Activated naive CD4-positive, alpha-beta T cell (primary cell): ENCODE data around the gene CHL1.

Experiments used
- DNase-seq, 4 experiments: peaks; one replicate each; lab custom pipeline; 2025; lab: John Stamatoyannopoulos, UW

CHL1 gene

GRCh38 chr3:228442-229182 lies 32.0 kb downstream of the CHL1 start:
- no peak for DNase-seq

GRCh38 chr3:229183-229661 lies 32.7 kb downstream of the CHL1 start:
- no peak for DNase-seq

- DNase-seq, result no peak
These were observed 40.3 kb downstream of the CHL1 start for GRCh38 chr3:236881-237280.

GRCh38 chr3:242602-243355 lies 46.2 kb downstream of the CHL1 start:
- no peak for DNase-seq

GRCh38 chr3:243356-243725 lies 46.8 kb downstream of the CHL1 start:
- DNase-seq, result no peak

GRCh38 chr3:244041-244440 lies 47.5 kb downstream of the CHL1 start:
- no peak for DNase-seq

- no peak for DNase-seq
These were observed 51.4 kb downstream of the CHL1 start for GRCh38 chr3:247916-248315.

GRCh38 chr3:248864-249520 lies 52.4 kb downstream of the CHL1 start:
- DNase-seq, result no peak

- DNase-seq, result no peak
These were observed 53.2 kb downstream of the CHL1 start for GRCh38 chr3:249587-250262.

- no peak for DNase-seq
These were observed 59.9 kb downstream of the CHL1 start for GRCh38 chr3:256501-256900.

GRCh38 chr3:257826-258225 lies 61.3 kb downstream of the CHL1 start:
- no peak for DNase-seq

GRCh38 chr3:260898-261297 lies 64.3 kb downstream of the CHL1 start:
- no peak for DNase-seq

- DNase-seq, result no peak
These were observed 66.8 kb downstream of the CHL1 start for GRCh38 chr3:263393-263792.

- no peak for DNase-seq
These were observed 68.0 kb downstream of the CHL1 start for GRCh38 chr3:264394-265156.

GRCh38 chr3:267101-267500 lies 70.5 kb downstream of the CHL1 start:
- DNase-seq, result no peak

GRCh38 chr3:270688-271087 lies 74.1 kb downstream of the CHL1 start:
- no peak for DNase-seq

GRCh38 chr3:274927-275326 lies 78.4 kb downstream of the CHL1 start:
- DNase-seq, result no peak

GRCh38 chr3:277873-278272 lies 81.3 kb downstream of the CHL1 start:
- DNase-seq, result no peak

- no peak for DNase-seq
These were observed 81.9 kb downstream of the CHL1 start for GRCh38 chr3:278300-279064.

GRCh38 chr3:279325-279724 lies 82.8 kb downstream of the CHL1 start:
- no peak for DNase-seq

GRCh38 chr3:280681-281080 lies 84.1 kb downstream of the CHL1 start:
- no peak for DNase-seq
